COR-L47 (cell line): ENCODE data around the gene RND3.

Experiments
- DNase-seq: peaks from one replicate; lab custom pipeline; 2025; lab: John Stamatoyannopoulos, UW

The RND3 gene

DNA sequence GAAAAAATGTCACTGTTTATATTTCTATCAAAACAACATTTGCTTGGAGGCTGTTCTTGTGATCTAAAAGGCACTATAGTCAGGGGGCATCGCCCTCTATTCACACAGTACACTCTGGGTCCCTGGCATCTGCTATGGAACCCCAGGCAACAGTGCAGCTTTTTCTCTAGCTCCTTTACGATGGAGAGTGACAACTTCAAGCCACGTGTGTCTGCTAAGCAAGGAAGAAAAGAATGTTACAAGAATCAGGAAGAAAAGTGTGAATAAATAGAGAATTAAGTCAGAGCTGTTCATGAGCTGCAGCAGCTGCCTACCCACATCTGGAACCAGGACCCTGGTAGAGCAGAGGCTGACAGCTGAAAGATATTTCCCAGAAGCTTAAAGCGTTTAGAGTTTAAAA lies 11.2 kb downstream of the RND3 start:
- no peak for DNase-seq

DNA sequence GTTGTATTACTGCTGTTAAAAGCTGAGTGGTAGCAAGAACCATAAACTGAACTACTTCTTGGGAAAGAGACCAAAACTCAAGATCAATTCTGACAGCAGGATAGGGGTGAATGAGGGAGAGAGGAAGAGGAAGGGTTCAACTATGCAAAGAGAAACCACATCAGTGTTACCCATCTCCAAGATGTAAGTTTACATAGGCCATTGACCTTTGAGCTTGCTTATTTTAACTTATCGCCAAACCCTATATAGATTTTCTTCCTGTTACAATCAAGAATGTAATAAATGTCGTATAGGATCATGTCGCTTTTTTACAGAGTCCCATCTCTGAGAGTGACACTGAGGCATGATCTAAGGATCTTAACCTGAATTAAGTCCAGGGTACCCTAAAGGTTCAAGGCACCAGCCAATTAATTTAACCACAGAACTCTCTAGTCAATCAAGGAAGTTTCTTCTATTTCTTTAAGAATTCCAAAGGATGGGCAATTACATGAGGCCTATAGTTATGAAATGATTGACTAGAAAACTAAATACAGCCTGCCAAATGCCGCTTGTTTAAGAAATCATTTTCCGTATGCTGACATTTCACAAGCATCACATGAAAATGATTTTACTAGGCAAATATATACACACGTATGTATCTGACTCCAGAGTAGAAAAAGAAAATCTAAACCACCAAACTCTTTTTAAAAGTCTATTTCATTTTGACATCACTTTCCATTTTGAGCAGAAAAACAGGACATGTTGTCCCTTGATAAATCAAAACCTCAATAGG lies 11.8 kb downstream of the RND3 start:
- DNase-seq, result no peak

DNA sequence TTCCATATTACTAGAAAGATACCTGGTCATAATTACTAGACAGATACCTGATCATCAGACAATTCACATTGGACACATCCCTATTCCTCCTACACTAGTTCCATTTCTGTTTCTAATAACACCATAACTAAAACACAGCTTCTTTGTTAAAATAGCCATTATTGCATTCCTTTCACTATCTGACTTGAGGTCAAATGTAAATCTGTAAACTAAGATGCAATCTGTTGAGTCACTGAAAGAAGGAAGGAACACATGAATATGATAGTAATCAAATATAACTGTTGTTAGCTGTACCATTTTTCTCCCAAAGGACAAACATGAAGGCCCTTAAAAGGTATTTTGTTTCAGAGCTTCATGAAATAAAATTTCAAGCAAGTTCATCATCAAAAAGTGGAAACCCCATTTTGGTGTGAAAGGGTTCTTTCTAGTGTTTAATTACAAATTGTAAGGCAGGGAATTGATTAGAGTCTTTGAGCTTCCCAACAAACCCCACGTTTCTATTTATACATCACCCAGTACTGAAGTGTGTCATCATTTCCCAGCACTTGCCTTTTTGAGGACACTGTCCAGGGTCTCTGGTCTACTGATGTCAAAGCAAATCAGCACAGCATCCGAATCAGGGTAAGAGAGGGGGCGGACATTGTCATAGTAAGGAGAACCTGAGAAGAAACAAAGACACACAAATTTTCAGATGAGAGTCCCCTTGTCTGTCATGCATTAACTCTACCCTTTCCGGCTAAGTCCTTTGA lies 13.0 kb downstream of the RND3 start:
- DNase-seq, result no peak

DNA sequence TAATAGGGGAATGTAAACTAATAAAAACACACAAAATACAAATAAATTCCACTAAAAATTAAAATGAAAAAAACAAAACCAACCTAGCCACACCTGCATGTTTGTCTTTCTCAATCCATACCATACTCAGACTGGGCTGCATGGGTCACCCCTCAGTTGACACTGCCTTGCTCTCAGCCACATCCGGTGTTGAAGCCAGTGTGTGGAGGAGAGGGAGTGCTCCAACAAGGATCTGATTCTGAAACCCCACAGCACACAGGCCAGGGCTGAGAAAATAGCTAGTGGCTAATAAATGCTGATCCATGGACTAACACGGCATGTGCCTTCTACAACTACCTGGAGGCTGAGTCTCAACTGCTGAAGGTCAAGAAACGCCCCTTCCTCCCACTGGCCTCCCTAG lies 13.7 kb downstream of the RND3 start:
- no peak for DNase-seq

DNA sequence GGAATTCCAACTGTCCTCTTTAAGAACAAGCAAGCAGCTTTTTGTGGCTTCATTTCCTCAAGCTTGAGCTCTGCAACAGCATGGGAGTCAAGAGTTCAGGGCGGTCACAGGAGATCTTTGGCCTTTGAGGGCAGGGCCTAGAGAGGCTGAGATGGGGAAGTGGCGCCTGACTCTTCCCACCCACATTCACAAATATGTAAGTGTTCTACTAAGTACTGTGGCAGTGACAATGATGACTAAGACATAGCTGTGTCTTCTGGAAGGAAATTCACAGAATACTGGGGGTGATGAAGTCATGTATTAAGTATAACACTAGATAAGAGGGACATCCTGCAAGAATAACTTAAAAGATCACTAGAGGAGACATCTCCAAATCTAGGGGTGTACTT lies 15.0 kb downstream of the RND3 start:
- DNase-seq, result no peak

DNA sequence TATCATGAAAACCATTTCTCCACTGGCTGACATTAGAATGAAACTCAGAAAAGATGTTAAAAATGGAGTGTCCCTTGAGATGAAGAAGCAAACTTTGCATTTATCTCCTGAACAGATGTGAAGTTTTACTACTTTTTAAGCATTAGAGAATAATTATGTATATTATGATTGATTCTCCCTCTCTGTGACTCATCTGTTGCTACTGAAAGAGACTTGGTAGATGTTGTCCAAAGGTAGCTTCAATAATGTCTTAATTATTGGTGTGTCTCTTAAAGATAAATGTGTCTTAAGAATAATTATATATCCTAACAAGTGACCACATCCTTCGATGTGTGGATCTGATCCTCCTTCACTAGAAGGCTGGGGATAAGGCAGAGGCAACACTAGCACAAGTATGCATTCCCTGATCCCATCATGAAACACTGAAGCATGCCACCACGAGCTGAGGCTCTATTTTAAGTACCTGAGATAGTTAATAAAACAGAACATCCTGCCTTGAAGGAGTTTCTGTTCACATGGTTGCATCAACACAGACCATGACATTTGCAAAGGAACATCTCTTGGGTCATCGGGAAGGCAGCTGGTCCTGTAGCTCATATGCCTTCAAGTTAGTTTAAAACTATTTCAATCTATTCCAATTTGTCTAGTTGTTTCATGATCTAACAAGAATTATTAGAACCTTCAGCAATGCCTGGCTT lies 15.5 kb downstream of the RND3 start:
- no peak for DNase-seq

DNA sequence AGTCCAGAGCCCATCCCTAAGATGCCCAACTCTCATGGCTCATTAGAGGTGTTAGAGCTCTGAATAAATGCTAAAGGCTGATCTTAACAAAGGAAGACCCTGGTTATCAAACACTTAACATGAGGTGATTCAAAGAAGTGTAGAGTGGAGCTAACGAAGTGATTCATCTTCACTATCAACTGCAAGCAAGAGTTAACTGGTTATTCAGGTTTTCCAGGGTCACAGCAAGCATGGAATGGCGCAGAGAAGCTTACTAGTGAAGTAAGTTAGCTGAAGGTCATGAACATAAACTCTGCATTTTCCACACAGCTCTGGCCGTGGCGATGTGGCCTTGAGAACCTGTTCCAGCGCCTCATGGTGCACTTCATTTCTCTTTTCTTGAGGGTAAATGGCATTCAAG lies 17.0 kb downstream of the RND3 start:
- DNase-seq, result no peak

DNA sequence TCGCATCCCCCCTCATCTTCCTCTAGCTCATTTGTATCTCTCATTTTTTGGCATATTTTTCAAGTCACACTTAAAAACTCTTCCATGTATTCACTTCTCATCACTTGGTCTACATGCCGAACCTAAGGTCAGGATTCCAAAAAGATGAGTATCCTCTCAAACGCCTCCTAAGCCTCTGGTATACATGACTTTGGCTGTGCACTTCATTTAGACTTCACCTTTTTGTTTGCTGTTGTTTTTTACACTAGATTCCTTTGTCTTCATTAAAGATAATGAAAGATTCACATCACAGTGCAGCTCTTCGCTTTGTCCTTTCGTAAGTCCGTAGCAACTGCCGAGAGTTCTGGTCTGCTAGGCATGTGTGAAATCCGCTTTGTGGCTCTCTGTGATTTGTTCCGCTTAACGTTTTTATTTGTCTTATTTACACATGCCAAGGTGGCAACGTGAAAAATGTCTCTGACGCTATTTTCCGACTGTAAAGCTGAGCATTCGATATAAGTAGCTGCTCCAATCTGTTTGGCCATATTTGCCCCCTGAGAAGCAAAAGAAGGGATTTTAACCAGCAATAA lies 17.7 kb downstream of the RND3 start:
- no peak for DNase-seq

DNA sequence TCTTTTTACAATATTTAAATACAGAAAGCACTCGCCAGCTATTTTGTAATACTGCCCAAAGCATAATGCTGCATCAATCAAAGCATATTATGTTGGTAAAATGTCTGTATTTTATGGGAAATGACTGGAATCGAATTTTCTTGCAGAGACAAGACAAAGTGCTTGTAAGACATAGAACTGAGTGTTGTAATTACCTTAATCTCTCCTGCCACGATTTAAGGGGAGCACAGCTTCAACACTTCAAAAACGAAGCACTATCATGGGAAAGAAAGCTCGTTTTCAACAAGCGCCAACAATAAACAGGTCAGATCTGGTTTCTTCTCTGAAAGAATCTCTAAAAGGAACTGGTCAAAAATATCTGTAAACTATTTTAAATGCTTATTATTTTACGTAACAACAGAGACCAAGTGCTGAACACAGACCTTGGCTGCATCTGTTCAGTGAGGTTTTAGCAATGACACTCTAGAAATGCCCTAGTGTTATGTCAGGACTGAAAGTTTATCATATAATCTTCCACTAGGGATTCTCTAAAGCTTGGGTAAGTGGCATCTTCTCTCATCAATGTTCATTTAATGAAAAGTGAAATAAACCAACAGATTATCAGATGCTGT lies 19.0 kb downstream of the RND3 start:
- no peak for DNase-seq

DNA sequence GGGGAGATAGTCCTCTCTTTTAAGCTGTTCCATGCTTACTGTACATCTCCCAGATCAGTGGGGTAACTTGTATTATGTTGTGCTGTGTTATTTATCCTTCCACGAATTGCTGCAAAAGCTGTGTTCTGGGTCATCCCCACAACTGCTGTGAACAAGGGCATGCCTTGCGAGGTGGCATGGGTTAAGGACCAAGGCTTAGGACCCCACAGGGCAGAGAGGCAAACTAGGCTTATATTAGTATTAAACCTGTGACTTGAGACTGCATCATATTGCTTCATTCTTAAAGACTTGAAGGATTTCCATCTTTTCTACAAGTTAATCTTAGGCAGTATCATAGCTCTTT lies 19.9 kb downstream of the RND3 start:
- DNase-seq, result no peak

DNA sequence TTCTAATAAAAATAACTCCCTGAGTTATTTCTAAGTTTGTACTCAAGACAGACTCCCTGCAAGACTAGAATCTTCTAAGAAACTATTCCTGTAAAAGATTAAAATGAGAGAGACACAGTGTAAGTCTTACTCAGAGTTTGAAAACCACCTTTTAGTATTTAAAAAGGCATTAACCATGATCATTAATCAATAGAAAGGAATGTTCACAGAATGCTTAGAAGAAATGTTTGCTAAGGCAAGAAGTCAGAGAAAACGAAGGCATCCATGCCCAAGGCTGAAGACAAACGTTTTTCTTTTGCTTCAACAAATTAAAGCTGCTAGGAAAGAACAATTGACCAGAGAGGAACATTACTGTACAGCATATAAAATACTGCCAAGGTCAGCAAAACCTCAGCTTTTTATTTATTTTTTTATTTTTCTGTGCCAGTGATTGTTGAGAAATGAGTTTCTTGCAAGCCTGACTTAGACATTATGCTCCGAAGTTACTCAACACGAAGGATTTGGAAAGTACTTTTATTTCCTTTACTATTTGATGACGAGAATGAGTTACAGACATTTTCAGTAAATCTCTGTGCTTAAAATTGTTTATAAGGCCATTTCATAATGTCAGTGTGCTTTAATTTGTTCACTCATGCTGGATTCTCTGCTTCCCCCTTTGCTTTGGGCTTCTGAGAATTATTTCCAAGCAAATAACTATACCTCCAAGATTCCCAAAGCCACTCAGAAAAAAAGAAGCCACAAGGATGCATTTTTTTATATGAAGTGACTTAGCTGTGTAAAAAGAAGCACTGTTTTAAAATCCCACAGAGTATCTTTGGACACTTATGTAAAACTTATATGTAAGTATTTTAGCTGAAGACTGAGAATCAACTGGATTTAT lies 20.5 kb downstream of the RND3 start:
- no peak for DNase-seq

DNA sequence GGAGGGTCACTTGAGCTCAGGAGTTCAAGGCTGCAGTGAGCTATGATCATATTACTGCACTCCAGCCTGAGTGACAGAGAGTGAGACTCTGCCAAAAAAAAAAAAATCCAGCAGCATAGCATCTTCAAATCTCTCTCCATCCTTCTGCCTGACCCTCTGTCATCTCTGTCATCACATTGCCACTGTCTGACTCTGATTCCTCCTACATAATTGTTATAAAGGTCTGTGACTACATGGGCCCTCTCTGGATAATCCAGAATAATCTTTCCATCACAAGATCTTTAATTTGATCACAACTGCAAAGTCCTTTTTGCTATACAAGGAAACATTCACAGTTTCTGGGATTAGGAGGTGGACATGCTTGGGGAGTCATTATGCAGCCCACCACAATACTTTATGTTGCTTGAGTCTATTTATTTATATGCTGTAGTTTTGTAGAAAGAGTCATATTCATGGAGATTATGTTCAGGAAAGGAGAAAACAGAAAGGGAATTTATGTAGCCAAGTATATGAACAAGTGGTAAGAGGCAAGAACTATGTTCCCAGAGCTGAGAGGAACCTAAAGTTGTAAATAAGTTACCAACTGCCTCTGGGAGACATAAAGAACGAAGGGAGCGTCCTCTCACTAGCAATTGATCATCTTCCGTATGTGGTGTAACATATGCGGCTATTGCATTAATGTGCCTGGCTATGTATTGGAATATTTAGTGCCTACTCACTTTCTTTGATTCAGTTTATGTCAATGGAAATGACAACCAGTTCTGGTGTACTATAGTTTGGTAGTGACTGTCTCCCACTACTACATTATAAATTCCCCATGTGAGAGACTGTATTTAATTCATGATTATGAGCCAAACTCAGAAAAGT lies 21.5 kb downstream of the RND3 start:
- no peak for DNase-seq

DNA sequence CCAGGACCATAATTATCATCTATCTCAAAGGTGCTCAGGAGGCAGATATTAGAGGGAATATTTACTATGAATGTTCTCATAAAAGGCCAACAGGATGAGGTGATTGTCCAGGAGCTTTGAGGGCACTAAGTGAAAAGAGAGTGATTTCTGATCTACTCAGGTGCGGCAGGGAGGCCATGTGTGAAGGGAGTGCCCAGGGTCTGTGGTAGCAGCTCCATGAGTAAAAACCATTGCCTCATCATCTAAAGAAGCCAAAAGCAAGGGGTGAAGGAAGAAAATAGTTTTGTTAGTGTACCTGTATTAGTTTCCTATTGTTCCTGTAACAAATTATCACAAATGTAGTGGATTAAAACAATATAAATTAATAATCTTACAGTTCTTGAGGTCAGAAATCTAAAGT lies 22.5 kb downstream of the RND3 start:
- no peak for DNase-seq

DNA sequence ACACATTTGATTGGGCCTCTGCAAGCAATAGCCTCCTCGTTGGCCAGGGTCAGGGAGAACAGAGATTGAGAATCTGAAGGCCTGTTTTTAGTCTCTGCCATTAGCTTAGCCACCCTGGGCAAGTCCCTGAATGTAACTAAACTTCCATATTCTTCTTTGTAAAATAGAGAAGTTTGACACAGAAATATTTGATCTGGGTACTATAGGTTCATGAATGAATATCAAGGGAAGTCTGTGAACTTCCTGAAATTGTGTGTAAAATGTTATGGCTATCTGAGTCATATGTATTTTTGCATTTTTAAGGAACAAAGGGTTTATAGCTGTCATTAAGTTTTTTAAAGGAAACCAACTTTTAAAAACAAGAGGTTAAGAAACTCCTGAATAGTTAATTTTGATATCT lies 23.2 kb downstream of the RND3 start:
- no peak for DNase-seq

DNA sequence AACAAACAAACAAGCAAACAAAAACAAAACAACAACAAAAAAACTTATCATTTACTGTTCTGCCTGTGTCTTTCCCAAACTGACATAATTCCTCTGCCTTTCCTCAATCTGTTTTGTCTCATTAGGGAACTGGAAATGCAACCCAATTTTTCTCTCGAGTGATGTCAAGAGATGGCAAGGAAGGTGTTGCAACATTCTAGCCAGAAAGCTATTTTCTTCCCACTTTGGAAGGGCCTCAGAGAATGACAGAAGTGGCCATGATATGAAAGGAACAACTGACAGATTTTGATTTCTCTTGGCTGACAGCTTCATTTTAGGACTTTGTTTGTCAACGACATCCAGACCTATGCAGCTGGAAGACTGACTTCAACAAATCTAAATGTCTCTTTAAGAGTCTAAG lies 24.7 kb downstream of the RND3 start:
- no peak for DNase-seq

DNA sequence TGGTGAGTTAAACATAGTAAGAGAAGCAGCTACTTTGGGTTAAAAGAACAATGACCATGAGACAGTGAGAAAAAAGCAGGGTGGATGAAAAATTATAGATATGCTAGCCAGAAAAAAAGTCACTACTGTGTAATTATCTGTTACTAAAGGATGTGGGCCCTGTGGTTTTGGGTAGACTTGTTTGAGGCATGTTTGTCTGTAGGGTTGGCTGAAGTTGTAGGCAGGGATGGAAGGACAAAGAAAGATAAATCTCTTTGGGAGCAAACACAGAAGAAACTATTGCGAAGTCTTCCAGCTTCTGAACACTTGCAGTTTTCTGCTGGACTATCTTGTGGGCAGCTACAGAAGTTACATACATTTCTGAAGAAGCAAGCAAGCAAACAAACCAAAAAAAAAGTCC lies 28.2 kb downstream of the RND3 start:
- DNase-seq, result no peak

DNA sequence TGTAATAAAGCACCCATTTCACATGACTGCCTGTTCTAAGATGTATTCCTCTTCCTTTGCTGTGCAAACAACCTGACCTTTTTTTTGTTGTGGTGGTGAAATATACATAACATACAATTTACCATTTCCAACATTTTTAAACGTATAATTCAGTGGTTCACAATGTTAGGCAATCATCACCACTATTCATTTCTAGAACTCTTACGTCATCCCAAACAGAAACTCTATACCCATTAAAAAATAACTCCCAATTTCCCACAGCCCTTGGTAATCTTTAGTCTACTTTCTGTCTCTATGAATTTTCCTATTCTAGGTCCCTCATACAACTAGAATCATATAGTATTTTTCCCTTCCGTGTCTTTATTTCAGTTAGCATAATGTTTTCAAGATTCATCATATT lies 36.7 kb downstream of the RND3 start:
- DNase-seq, result no peak

DNA sequence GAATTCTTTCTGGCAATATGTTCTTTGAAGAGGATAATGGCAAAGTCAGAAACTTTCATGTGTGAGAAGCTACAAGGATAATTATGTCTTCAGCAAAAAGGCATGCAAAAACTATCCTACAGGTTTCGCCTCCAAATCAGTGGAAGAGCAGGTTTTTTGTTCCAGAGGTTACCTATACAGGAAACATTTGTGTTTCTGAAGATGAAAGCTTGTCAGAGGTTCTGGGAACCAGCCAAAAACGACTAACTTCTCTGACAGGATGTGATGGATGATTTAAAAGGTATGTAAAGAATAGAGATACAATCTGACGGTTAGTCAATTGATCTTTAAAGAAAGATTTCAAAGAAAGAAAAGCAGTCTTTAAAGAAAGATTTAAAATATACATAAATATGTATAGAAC lies 37.6 kb downstream of the RND3 start:
- peak; percentile 29 for DNase-seq

DNA sequence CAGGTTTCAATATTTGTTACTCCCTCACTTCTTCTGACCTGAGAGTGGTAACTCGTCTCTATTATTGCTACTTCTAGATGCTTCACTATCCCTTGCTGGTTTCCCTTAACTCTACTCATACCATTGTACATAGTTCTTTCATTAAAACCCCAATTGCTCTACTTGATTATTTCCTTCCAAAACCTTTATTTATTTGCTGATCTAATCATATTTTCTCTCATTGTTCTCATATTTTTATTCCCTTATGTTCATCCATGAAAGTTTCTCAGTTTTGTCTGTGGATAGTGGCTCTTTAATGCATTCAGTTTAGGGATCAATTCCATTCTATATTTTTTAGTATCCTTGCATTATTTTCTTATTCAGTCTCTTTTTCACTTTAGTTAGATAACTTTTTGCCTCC lies 42.1 kb downstream of the RND3 start:
- DNase-seq, result no peak

DNA sequence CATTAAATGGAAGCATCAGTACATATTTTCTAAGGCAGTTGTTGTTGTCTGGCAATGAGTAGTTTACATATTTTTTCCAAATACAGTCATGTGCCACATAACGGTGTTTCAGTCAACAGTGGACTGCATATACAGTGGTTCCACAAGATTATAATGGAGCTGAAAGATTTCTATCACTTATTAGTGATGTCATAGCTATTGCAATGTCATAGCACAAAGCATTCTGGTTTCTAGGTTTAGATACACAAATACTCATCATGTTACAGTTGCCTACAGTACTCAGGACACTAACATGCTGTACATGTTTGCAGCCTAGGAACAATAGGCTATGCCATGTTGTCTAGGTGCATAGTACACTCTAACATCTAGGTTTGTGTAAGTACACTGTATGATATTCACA lies 45.0 kb downstream of the RND3 start:
- DNase-seq, result no peak

DNA sequence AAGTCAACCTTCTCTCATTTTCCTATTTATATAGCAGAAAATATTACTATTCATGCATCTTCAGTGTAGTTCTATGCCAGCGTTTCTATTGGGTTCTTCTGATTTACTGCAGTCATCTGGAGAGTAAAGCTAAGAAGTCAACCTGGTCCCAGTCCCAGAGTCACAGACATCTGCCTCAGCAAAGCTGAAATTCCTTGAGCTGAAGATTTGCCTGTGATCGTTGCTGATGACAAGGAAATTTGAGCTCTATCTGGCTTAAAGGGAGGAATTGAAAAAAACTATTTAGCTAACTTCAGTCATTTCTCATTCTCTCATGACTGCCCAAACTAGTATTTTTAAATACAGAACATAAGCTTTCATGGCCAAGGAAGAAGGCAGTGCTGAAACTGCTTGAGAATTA lies 45.7 kb downstream of the RND3 start:
- no peak for DNase-seq
